ENCODE data around the gene ADORA3. TPM values are rescaled to one million over a fixed set of nuclear protein-coding genes. Genes with fewer than 3 reads are reported as not detected.

Gene ADORA3
- total RNA-seq, 1 experiment from 2014 or later: not detected

DNA sequence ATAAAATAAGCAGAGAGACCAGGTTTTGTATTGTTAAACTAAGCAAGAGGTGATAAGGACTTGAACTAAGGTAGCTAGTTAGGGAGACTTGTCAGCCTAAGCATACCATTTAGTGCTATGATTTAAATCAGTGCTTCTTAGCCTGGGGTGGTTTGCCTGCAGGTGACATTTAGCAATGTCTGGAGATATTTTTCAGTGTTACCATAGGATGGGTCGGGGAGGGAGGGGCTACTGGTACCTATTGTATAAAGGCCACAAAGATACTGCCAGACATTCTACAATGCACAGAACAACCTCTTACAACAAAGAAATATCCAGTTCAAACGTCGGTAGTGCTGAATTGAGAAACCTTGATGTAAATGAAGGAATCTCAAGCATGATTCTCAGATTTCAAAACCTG, 50.9 kb downstream of the ADORA3 start:
- Mint-ChIP-seq H3K36me3 (ENCODE audit: insufficient read depth, unreplicated experiment) (peaks cover 36% of the 10 kb centered on the region), H3K27ac (ENCODE audit: unreplicated experiment) (no peak overlapping the region), H3K4me1 (ENCODE audit: low read depth, unreplicated experiment) (peaks cover 16% of the 10 kb centered on the region)

DNA sequence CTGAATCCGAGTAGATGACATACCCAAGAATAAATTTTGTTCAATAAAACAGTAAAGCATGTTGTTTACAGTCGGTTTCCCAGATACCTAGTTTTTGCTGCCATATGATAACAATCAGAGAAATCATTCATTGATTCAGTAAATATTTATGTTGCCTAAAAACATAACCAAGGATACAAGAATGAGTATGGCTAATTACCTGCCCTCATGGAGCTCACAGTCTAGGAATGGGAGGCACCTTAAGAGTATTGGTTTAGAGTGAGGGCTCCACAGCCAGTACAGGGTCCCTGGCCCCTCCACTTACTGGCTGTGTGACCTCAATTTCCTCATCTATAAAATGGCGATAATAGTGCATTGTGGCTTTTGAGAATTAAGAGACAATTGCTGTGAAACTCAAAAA, 53.2 kb downstream of the ADORA3 start:
- TF ChIP-seq, protein P1, sequence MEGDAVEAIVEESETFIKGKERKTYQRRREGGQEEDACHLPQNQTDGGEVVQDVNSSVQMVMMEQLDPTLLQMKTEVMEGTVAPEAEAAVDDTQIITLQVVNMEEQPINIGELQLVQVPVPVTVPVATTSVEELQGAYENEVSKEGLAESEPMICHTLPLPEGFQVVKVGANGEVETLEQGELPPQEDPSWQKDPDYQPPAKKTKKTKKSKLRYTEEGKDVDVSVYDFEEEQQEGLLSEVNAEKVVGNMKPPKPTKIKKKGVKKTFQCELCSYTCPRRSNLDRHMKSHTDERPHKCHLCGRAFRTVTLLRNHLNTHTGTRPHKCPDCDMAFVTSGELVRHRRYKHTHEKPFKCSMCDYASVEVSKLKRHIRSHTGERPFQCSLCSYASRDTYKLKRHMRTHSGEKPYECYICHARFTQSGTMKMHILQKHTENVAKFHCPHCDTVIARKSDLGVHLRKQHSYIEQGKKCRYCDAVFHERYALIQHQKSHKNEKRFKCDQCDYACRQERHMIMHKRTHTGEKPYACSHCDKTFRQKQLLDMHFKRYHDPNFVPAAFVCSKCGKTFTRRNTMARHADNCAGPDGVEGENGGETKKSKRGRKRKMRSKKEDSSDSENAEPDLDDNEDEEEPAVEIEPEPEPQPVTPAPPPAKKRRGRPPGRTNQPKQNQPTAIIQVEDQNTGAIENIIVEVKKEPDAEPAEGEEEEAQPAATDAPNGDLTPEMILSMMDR (IDR thresholded peaks at IDR 0.05; ENCODE audit: unreplicated experiment): no peak
- Mint-ChIP-seq H3K27me3 (ENCODE audit: unreplicated experiment) (no peaks in the 10 kb centered on the region), H3K4me3 (ENCODE audit: low read depth, unreplicated experiment) (peak overlapping the region; percentile 96), H3K4me1 (ENCODE audit: low read depth, unreplicated experiment) (peaks cover 32% of the 10 kb centered on the region), H3K9me3 (ENCODE audit: low read depth, unreplicated experiment) (no peaks in the 10 kb centered on the region), H3K27ac (ENCODE audit: unreplicated experiment) (peak overlapping the region; percentile 96), H3K36me3 (ENCODE audit: insufficient read depth, unreplicated experiment) (peaks cover 45% of the 10 kb centered on the region)
- intact Hi-C loops (cut with micrococcal nuclease; ENCODE audit: unreplicated experiment): no loop called here
- BruUV-seq (replicated peaks): no TSS peak
- CTCF ChIA-PET: no interaction called here
- DNase-seq: no peak

More for the DNA sequence above, 50.9 kb downstream of the ADORA3 start:
- BruUV-seq (replicated peaks): no TSS peak
- TF ChIP-seq, protein P1 (IDR thresholded peaks at IDR 0.05; ENCODE audit: unreplicated experiment): no peak
- Mint-ChIP-seq H3K4me3 (ENCODE audit: low read depth, unreplicated experiment) (no peak overlapping the region), H3K9me3 (ENCODE audit: low read depth, unreplicated experiment) (no peaks in the 10 kb centered on the region), H3K27me3 (ENCODE audit: unreplicated experiment) (no peaks in the 10 kb centered on the region)
- CTCF ChIA-PET: interaction anchor here (0.9 kb wide), 1 partner anchor 261 kb away, joined by 3 read pairs; no protein-coding TSS in a partner anchor
- no peak for DNase-seq
- intact Hi-C loops (cut with micrococcal nuclease; ENCODE audit: unreplicated experiment): no loop called here

DNA sequence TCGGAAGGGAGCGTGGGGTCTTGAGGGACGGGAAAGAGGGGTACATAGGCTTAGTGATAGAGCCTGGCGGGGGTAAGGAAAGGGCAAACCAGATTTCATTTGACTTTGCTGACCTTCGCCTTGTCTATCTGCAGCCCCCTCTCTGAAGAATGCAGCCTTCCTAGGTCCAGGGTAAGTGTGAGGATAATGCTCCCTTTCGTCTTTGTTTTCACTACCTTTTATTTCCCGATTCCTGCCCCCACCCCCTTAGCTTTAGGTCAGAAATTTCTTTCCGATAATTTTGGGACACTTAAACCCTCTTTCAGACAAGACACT, 53.8 kb downstream of the ADORA3 start:
- no peaks in the 10 kb centered on the region for H3K27me3 Mint-ChIP-seq (ENCODE audit: unreplicated experiment)
- DNase-seq: no peak
- peaks cover 45% of the 10 kb centered on the region for H3K36me3 Mint-ChIP-seq (ENCODE audit: insufficient read depth, unreplicated experiment)
- H3K9me3 Mint-ChIP-seq (ENCODE audit: low read depth, unreplicated experiment): no peaks in the 10 kb centered on the region
- TF ChIP-seq, protein P1 (IDR thresholded peaks at IDR 0.05; ENCODE audit: unreplicated experiment): no peak
- peak overlapping the region; percentile 96 for H3K27ac Mint-ChIP-seq (ENCODE audit: unreplicated experiment)
- intact Hi-C loops (cut with micrococcal nuclease; ENCODE audit: unreplicated experiment): no loop called here
- CTCF ChIA-PET: no interaction called here
- H3K4me3 Mint-ChIP-seq (ENCODE audit: low read depth, unreplicated experiment): peak overlapping the region; percentile 96
- no TSS peak for BruUV-seq (replicated peaks)
- peaks cover 32% of the 10 kb centered on the region for H3K4me1 Mint-ChIP-seq (ENCODE audit: low read depth, unreplicated experiment)

Other genes with a start within 250 kb of the ADORA3 start
- not detected in 2 replicates for gene CHIA, start 212.8 kb downstream of the ADORA3 start, total RNA-seq (2022)
- gene OVGP1, start 75.9 kb downstream of the ADORA3 start, total RNA-seq (2022): 1.5 and 3.7 TPM in 2 replicates
- 27.7 and 28.4 TPM in 2 replicates for gene WDR77, start 54.4 kb downstream of the ADORA3 start, total RNA-seq (2022)
- gene ATP5PB, start 54.2 kb downstream of the ADORA3 start, total RNA-seq (2022): 149 and 157 TPM in 2 replicates
- 0.56 and 0.85 TPM in 2 replicates for gene C1orf162, start 29.6 kb downstream of the ADORA3 start, total RNA-seq (2022)
- not detected in 2 replicates for gene TMIGD3, start within 50 bp of the ADORA3 start, total RNA-seq (2022)
- gene RAP1A, start 116.2 kb upstream of the ADORA3 start, total RNA-seq (2022): 33.2 and 34.6 TPM in 2 replicates
- gene INKA2, start 235.8 kb upstream of the ADORA3 start, total RNA-seq (2022): 0.07 TPM in 1 of 2 replicates, not detected in the other